HG03039 (cell line): ENCODE results near the gene ACSBG1.

ENCODE experiments used
- ATAC-seq: cut with Tn5 transposase; IDR thresholded peaks from one replicate; pipeline ENCODE4 v1.9.1; 2021; ENCODE audit warnings: mild to moderate bottlenecking, moderate library complexity; ENCODE audit not compliant: unreplicated experiment

The ACSBG1 gene

DNA sequence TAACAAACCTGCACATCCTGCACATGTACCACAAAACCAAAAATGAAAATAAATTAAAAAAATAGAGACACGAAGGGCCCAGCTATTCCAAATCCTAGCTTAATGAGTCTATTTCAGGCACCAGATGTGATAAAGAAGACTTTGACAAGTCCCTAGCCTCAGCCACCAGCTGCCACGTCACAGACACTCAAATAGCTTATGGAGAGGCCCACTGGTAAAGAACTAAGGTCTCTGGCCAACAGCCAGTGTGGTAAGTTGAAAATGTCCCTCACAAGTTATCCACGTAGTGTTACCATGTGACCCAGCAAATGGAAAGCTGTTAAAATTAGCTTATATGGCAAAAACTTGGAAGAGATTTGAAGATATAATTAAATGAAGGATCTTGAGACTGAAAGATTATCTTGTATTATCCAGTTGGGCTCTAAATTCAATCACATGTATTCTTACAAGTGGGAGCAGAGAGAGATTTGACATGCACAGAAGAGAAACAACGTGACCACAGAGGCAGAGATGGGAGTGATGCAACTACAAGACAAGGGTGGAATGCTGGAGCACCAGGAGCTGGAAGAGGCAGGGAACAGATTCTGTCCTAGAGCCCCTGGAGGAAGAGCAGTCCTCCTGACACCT lies 10.9 kb downstream of the ACSBG1 start:
- no peak for ATAC-seq

DNA sequence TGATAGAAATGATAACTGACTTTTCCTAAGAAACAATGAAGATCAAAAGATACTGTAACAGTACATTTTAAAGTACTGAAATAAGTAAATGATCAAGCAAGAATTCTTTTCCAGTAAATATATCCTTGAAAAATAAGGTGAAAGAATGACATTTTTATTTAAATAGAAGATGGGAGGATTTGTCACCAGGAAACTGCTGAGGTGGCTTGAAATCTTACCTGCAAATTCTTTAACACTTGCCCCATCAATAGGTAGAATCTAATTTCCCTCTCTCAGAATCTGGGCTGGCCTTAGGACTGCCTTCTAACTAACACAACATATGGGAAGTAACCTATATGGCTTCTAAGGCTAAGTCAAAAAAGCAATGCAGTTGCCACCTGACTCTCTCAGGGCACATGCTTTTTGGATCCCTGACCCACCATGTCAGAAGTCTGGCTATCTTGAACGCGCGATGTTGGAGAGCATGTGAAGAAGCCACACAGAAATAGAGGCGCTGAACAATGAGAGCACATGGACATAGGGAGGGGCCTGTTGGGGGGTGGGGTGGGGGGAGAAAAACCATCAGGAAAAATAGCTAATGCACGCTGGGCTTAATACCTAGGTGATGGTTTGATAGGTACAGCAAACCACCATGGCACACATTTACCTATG lies 11.5 kb downstream of the ACSBG1 start:
- no peak for ATAC-seq

DNA sequence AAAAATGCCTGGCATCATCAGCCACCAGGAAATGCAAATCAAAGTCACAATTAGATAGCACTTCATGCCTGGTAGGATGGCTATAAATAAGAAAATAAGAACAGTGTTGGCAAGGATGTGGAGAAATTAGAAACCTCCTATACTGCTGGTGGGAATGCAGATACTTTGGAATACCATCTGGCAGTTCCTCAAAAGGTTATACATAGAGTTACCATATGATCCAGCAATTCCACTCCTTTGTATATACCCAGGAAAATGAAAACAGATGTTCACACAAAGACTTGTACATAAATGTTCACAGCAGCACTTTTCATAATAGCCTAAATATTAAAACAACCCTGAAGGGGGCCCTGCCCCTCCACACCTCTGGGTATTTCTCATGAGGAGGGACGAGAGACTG lies 13.7 kb downstream of the ACSBG1 start:
- ATAC-seq, result no peak

DNA sequence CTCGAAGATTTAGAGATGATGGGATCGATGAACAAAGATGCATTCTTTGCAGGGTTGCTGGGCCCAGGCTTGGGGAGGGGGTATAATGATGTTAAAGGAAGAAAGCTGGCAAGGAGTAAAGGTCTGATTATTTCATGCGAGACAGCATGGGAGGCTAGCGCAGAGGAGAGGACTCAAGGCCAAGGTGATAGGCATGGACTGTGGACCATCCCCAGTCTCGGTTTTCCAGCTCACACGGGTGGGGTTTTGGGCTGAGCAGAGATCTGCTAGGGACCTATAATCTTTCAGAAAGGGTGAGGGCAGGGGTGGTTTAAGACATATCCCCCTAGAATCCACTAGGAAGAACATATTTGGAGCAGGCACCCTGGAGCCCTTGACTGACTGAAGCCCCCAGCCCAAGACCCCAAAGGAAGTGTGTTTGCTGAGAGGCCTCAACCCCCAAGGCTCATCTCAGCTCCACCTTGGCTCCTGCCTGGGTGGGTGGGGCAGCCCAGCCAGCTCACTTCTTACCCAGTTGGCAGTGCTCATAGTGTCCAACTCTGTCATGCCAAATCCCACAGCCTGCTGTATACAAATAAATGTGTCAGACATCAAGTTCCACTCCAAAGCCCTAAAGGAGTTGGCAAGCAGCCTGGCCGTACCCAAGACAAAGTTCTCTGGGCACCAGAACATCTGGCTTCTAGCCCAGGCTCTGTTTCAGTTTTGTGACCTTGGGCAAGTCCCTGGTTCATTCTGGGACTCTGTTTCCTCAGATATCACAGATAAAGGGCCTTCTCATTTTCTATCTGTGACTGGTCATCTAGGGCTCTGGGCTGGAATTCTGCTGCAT lies 17.9 kb downstream of the ACSBG1 start:
- no peak for ATAC-seq

DNA sequence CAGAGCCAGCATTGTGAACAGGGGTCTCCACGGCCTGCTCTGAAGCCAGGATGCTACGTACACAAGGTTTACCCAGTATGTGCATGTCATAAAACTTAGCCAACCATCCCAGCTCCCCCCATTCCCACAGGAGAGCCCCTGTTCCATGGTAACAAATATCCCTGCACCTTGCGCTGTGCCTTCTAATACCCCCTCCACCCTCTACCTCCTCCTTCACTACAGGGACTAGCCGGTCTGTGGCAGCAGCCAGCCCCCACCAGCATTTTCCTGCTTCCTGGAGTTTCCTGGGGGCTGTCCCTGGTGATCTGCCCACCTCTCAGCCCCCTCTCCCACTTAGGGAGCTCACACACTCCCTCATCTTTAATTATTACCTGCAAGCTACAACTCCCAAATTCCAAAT lies 20.4 kb downstream of the ACSBG1 start:
- no peak for ATAC-seq

DNA sequence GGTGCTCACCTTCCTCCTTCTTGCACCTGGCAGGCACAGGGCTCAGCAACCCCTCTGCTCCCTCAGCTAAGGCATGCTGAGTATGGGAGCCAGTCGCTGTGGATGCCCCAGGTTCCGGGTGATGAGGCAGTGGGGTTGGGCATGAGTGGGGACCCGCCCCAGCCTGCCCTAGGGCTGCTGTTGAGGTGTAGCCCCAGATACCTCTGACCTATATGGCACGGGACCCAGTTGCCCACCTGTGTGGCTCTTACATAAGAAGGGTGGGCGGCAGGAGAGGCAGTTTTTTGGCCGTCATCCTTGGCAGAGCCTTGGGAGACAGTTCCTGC lies 21.0 kb downstream of the ACSBG1 start:
- ATAC-seq, result no peak

DNA sequence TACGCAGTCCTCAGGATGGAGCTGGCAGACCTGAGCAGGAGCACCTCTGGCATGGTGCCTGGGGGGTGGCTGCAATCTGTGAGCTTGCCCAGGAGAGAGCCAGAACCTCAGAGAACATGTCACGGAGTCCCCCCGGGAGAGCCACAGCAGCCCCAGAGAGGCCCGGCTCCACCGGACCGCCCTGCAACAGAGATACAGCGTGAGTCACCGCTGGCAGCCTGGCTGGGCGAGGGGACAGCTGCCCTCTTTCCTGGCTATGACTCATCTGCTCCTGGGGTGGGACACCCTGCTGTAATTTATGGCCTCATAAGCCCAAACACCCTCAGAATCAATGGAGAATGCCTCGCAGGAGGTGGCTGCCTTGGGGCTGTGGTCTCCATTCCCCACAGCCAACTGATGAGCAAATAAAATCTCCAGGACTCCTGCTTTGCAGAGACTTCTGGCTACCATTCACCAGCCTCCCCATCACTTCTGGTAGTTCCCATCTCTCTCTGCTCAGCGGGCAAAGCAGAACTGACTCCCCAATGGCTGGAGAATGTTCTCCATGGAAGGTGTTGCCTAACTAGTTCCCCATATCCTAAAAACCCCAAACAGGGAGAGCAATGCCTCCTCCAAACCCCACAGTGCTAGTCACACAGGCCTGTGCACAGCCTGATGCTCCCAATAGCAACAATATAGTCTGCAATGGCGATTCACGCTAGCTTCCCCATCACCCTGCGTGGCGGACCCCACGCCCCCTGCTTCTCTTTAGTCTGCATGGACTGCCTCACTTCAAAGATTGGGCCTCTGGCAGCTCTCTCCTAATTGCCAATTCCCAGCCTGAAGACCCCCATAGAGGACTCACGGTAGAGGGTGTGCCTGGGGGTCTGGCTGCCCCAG lies 21.6 kb downstream of the ACSBG1 start:
- no peak for ATAC-seq

DNA sequence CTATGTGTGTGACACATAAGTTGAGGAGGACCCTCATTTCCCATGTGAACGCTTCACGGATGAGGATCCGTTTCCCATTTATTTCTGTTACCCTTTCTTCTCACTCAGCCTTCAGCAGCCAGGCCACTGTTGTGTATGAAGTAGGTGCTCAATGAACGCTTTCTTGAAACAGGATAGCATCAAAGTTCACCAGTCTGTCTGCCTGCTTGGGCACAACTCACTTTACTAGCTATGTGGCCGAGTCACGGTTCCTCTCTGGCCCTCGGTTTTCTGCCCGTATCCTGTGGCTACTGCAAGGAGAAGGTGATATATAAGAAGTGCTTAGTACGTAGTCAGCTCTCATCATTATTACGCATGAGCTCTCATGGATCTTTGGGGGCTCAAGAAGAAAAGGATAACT lies 22.4 kb downstream of the ACSBG1 start:
- ATAC-seq, result no peak

DNA sequence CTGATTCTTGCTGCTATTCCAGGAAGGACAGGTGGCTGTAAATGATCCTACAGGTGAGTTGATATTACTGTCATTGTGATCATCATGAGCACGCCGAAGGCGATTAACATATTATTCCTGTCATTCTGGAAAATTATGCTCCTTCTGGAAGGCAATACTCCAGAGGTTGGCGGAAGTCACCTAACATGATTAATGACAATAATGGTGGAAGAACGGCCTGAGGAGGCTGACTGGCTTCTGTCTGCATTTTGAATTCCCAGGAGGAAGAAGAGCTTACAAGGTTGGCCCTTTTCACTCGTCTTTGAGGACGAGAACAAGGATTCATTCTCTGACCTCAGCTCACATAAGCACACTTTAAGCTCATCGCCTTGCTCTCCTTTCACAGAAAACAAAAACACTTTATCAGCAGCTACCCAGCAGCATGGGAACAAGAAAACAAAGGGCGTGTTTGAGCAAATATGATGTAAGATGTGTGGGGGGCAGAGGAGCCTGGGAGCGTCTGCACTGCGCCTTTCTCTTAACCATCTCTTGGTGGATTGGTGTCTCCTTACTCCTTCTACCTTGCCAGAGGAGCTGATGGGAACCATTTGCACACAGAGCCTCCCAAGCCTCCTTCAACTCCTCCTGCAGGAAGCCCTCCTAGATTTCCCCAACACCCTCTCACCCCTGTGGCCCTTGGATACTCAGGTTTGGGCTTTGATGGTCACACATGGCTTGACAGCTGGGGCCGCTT lies 23.0 kb downstream of the ACSBG1 start:
- no peak for ATAC-seq

DNA sequence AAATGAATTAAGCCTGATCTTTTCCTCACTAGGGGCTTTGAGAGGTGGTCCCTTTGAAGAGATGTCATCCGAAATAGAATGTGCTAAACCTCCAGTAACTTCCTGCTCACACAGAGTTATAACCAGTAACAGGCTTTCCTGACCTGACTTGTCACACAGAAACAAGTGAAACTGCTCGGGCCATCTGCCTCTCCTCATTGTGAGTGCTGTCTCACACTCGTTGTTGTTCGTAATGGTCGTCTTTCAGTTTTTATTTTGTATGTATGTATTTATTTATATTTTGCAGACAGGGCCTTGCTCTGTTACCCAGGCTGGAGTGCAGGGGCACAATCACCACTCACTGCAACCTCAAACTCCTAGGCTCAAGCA lies 24.0 kb downstream of the ACSBG1 start:
- ATAC-seq, result no peak

DNA sequence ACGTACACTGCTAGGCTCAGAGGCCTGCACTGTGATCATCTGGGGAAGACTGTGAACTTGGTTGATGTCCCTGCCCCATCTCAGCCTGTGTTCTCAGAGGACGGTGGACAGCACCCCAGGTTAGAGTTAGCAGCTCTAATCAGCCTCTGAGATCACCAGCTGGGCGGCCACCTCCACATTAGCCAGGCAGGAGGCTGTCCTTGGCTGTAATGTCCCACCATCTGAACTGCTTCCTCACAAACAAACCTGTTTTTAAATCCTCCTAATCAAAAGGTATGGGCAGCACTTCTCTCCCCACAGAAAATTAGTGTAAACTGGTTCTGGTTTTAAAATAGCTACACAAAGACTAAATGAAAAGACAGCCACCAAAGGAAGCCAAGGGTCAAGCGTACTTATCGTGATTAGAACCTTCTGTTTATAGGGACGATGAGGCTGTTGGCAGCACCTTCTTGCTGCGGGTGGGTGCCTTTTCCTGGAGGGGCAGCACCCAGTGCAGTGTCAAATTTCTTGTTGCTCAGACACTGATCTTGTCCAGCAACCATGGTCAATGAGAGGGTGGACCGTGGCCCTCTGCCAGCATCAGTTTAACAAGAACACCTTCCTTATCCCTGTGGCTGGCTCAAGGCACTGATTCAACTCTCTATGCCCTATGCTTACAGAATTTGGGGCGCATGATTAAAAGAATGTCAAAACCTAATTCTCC lies 24.6 kb downstream of the ACSBG1 start:
- no peak for ATAC-seq

DNA sequence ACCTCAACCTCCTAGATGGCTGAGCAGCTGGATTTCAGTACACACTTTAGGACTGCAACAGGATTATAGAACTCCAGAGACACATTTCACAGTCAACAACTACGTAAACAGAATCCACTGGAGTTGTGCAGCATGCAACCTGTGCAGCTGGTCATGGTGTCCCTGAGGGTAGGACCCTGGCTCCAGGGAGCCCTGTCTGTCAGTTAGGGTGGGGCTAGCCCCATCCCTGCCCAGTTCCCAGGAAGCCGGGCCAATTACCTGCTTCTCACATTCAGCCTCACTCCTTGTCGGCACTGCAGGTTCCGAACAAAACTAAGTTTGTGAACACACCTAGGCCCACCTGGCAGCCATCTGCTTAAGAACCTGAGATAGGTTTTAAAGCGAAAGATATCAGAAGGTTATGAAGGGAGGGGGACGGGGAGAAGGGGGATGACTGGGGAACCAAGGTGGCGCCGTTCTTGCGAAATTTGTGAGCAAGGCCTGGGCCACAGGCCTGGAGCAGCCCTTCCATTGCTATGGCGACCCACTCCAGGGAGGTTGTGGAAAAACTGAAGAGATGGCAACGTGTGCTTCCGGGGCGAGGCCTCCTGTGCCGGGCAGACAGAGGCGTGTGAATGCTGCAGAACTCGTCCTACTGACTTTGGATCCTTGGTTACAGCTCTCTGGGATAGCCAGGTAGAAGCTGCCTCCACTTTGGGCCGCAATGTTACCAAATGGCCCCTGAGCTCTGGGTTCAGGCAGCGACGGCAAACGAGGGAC lies 25.3 kb downstream of the ACSBG1 start:
- no peak for ATAC-seq

DNA sequence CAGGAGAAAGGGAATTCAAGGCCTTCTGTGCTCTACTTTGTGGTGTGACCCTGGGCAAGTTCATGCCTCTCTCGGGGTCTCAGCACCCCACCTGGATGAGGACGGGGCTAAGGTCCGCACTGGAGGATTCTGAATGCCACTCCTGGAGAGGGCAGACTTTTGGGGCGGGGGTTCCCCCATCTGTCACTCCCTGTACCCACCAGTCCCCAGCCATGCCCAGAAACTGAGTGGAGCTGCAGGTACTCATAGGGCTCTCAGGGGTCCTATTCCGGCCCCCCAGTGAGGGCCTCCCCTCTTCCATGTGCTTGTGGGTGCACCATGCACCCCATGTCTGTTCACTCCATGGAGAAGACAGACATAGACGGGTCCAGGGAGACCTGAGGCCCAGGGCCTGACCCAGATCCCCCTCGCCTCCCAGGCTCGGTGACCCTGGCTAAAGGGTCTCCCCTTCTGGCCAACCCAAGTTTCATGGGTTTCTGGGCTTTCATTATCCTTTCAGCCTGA lies 26.0 kb downstream of the ACSBG1 start:
- no peak for ATAC-seq

DNA sequence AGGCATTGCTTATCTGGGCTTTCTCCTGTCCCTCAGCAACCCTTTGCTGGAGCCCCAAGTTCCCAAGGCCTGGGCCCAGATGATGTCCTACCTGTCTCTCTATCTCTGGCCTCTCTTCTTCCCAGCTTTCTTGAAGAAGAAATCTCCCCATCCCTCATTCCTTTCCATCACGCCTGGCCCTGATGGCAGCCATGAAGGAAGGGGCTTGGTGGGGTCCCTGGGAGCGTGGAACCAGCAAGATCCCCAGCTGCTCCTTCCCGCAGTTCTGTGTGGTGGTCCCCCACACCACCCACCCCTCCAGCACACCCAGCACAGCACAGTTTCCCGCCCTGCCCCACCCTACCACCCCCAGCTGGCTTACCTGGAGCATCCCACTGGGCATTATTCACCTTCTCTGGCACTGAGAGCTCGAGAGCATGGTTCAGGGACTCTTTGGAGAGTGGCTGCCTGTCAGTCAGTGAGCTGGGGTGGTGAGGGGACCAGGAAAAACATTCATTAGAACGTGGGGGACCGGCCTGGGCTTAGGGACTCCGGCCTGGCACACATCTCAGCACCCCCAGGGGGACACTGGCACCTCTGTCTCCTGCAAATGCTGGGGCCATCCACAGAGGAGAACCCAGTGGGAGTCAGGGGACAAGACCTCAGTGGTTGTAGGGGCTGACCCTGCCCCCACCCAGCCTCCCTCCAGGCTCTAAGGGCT lies 26.6 kb downstream of the ACSBG1 start:
- ATAC-seq, result no peak

DNA sequence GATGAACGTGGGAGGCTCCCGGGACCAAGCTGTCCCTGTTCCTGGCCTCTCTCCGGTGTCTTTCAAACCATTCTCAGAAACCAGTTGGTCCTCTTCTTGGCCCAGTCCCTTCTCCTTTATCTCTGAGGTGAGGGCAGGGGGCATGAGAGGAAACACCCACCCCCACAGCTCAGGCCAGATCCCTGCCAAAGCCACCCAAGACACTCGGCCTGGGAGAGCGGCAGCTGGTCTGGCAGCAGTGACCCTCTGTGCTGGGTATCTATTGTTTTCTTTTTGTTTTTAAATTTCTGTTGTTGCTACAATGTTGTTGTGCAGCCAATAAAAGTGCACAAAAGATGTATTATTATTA lies 27.3 kb downstream of the ACSBG1 start:
- ATAC-seq, result no peak

DNA sequence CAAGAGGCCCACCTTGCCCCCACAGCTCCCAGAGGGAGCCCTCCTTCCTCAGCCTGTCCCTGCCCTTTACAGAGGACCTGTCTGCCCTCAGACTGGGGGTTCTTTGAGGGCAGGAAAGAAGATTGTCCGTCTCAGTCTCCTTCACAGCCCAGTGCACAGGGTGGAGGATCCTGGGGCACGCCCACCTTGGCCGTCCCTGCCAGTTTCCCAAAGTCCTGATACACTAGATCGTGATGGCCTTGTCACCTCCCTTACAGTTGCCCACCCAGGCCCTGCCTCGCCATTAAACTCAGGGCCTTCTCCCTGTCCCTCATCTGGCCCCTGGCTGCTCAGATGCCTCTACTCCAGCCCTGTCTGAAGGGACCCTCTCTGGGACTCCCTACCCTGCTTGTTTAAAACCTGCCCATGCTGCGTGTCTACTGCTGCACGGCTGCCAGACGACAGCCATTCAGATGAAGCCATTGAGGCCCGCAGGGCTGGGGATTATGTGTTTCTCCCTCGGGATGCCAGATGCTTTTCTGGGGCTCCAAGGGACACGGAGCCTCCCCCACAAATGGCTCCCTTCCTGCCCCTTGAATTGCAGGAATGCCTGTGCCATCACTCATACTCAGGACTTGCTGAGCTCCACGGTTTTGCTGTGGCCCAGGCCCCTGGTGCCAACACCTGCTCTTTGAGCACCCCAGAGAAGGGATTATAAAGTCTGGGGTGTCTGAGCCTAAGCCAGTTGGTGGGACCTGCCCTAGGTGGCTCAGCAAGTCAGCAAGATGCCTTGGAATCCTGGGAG lies 27.8 kb downstream of the ACSBG1 start:
- no peak for ATAC-seq

DNA sequence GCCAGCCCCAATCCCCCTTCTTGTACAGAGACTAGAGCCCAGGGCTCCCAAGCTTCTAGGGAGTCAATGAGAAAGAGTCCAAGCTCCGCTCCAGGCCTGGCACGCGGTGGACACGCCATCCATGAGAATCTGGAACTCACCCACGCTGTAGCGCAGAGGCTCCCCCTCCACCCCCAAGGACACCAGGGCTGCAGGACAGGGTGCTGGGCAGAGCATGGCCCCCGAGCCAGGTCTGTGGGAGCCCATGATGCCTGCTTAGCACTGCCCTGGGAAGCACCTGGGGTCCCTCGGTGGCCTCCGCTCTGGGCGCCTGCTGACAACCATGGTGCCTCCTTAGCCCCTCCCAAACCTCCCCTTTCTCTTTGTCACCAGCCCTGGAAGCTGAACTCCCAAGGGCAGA lies 28.5 kb downstream of the ACSBG1 start:
- no peak for ATAC-seq

DNA sequence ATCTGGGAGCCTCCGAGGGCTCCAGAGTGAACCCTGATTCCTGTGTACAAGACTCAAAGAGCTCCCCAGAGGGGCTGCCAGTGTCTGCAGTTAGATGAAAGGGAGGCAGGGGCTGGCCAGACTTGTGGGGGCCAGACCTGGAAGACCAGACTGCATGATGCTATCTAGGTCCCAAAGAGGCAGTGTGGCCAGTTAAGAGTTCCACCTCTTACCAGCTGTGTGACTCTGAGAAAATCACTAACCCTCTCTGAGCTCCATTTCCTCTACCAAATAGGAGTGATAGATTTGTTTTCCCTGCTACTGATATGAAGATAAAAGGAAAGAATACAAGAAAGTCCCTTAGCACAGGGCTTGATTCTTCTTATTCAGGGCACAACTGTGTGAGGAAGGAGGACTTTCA lies 29.0 kb downstream of the ACSBG1 start:
- ATAC-seq, result no peak
